ENCODE data around the gene LY9. TPM values are rescaled to one million over a fixed set of nuclear protein-coding genes. Genes with fewer than 3 reads are reported as not detected.

LY9 gene
- total RNA-seq, 2 donors from 2014 or later, result not detected

DNA sequence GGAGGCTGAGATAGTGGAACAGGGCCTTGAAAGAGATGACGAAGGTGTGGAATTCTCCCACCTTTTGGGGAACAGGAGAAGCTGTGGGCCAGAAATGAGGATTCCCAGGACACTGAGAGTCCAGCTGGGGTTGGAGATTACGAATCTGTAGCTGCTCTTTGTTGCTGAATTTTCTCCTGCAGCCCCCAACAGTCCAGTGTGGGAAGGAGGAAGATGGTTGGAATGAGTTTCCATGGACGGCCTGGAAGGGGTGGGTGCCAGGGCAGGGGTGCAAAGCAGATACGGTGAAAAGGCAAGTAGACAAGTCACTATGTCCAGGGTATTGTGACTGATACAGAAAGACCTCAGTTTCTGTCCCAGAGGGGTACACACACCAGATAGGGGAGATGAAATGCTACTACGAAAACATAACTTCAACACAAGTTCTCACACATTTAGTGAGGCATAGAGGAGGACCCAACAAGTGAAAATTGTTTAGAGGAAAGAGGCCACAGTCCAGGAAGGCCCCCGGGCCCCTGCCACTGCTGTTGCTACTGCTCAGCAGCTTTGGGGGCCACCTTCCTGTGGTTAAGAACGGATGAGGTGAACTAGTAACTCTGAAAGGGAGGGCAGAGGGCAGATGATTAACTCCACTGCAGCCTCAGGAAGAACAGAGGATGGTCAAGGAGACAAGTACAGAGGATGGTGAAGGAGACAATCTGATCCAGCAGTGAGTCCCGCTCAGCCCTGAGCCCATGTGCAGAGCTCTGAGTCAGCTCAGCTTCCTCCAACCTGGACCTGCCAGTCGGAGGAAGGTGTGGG lies 59.4 kb downstream of the LY9 start:
- no peak overlapping the region for H3K27ac ChIP-seq (ENCODE audit: low read depth, low read length)
- H3K36me3 ChIP-seq (ENCODE audit: control insufficient read depth, insufficient read depth, low read length), result no peaks in the 10 kb centered on the region
- Mint-ChIP-seq H3K27me3 (ENCODE audit: insufficient read depth) (no peaks in the 10 kb centered on the region), H3K9me3 (no peaks in the 10 kb centered on the region), H3K27ac (no peak overlapping the region), H3K4me3 (no peak overlapping the region), H3K4me1 (no peaks in the 10 kb centered on the region), H3K36me3 (ENCODE audit: low read depth) (no peaks in the 10 kb centered on the region)
- no peak for DNase-seq
- WGBS, 2 experiments (ENCODE audit: insufficient coverage in 1 of 2, insufficient read length in 1 of 2), result 82 to 84% methylated on average over 3 to 9 of the region's 9 CpGs
- no peaks in the 10 kb centered on the region for H3K9me3 ChIP-seq (ENCODE audit: control insufficient read depth, low read length)
- H3K27me3 ChIP-seq (ENCODE audit: control insufficient read depth, insufficient read depth, low read length, poor library complexity, severe bottlenecking), result no peaks in the 10 kb centered on the region
- no peak overlapping the region for H3K4me3 ChIP-seq (ENCODE audit: low read length)
- no peaks in the 10 kb centered on the region for H3K4me1 ChIP-seq (ENCODE audit: control insufficient read depth, insufficient read depth, low read length)
- H3K9ac ChIP-seq (ENCODE audit: extremely low read depth, low read length, poor library complexity, severe bottlenecking), result no peak overlapping the region
- TF ChIP-seq, protein P1, sequence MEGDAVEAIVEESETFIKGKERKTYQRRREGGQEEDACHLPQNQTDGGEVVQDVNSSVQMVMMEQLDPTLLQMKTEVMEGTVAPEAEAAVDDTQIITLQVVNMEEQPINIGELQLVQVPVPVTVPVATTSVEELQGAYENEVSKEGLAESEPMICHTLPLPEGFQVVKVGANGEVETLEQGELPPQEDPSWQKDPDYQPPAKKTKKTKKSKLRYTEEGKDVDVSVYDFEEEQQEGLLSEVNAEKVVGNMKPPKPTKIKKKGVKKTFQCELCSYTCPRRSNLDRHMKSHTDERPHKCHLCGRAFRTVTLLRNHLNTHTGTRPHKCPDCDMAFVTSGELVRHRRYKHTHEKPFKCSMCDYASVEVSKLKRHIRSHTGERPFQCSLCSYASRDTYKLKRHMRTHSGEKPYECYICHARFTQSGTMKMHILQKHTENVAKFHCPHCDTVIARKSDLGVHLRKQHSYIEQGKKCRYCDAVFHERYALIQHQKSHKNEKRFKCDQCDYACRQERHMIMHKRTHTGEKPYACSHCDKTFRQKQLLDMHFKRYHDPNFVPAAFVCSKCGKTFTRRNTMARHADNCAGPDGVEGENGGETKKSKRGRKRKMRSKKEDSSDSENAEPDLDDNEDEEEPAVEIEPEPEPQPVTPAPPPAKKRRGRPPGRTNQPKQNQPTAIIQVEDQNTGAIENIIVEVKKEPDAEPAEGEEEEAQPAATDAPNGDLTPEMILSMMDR (conservative IDR thresholded peaks at IDR 0.05), result no peak

DNA sequence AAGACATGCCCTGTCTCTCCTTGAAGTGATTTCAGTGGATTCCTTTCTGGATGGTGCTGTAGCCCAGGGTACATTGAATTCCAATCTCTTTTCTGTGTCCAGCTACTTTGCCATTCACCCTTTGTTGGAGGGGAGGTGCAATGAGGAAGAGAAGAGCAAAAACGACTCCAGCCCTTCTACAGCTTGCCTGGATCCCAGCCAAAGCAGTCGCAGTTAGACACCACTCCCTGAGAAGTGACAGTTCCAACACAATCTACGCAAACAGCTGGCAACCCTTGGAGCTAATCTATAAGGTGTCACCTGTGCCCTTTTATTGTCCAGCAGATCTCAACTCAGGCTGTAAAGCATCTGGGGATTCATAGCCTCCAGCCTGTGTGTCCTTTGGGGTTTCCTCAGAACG lies 62.1 kb downstream of the LY9 start:
- Mint-ChIP-seq H3K36me3 (ENCODE audit: low read depth) (no peaks in the 10 kb centered on the region), H3K4me1 (peaks cover 12% of the 10 kb centered on the region), H3K27me3 (ENCODE audit: insufficient read depth) (no peaks in the 10 kb centered on the region), H3K27ac (no peak overlapping the region), H3K9me3 (no peaks in the 10 kb centered on the region), H3K4me3 (no peak overlapping the region)
- Histone ChIP-seq H3K27me3 (ENCODE audit: control insufficient read depth, insufficient read depth, low read length, poor library complexity, severe bottlenecking) (no peaks in the 10 kb centered on the region), H3K4me1 (ENCODE audit: control insufficient read depth, insufficient read depth, low read length) (no peaks in the 10 kb centered on the region), H3K27ac (ENCODE audit: low read depth, low read length) (no peak overlapping the region), H3K9me3 (ENCODE audit: control insufficient read depth, low read length) (no peaks in the 10 kb centered on the region), H3K9ac (ENCODE audit: extremely low read depth, low read length, poor library complexity, severe bottlenecking) (no peak overlapping the region), H3K36me3 (ENCODE audit: control insufficient read depth, insufficient read depth, low read length) (no peaks in the 10 kb centered on the region), H3K4me3 (ENCODE audit: low read length) (no peak overlapping the region)
- DNase-seq, result no peak
- TF ChIP-seq, protein P1 (conservative IDR thresholded peaks at IDR 0.05), result no peak
- WGBS, 2 experiments (ENCODE audit: insufficient coverage in 1 of 2, insufficient read length in 1 of 2), result 43 to 45% methylated on average over 4 of the region's 4 CpGs

DNA sequence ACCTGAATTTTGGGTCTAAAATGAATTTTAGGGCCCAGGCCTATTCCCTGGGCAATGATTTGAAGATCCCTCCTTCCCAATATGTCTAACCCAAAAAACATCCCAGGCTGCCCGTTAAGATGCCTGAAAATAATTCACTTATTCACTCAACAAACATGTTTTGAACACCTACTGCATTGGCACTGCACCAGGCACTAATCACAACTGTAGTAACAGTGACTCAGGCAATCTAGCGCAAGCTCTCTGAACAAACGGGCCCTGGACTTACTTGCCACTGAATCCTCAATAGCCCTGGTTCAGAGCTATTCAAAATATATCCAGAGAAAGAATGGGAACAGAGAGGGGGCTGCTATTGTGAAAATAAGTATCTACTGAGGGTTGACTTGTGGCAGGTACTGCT lies 62.5 kb downstream of the LY9 start:
- H3K4me3 ChIP-seq (ENCODE audit: low read length), result no peak overlapping the region
- Mint-ChIP-seq H3K27me3 (ENCODE audit: insufficient read depth) (no peaks in the 10 kb centered on the region), H3K4me1 (peaks cover 14% of the 10 kb centered on the region), H3K9me3 (no peaks in the 10 kb centered on the region), H3K36me3 (ENCODE audit: low read depth) (no peaks in the 10 kb centered on the region), H3K4me3 (no peak overlapping the region), H3K27ac (no peak overlapping the region)
- no peak overlapping the region for H3K9ac ChIP-seq (ENCODE audit: extremely low read depth, low read length, poor library complexity, severe bottlenecking)
- no peak overlapping the region for H3K27ac ChIP-seq (ENCODE audit: low read depth, low read length)
- 97 to 98% methylated on average over 3 of the region's 3 CpGs for WGBS, 2 experiments (ENCODE audit: insufficient coverage in 1 of 2, insufficient read length in 1 of 2)
- TF ChIP-seq, protein P1 (conservative IDR thresholded peaks at IDR 0.05), result no peak
- H3K27me3 ChIP-seq (ENCODE audit: control insufficient read depth, insufficient read depth, low read length, poor library complexity, severe bottlenecking), result no peaks in the 10 kb centered on the region
- H3K4me1 ChIP-seq (ENCODE audit: control insufficient read depth, insufficient read depth, low read length), result no peaks in the 10 kb centered on the region
- no peaks in the 10 kb centered on the region for H3K36me3 ChIP-seq (ENCODE audit: control insufficient read depth, insufficient read depth, low read length)
- no peak for DNase-seq
- no peaks in the 10 kb centered on the region for H3K9me3 ChIP-seq (ENCODE audit: control insufficient read depth, low read length)

Data from endodermal cell (in vitro differentiated cells).